ENCODE data around the gene FARS2. TPM values are rescaled to one million over a fixed set of nuclear protein-coding genes. Genes with fewer than 3 reads are reported as not detected.

FARS2 gene
- total and polyA plus RNA-seq, 9 of the 15 experiments (the other 6 are each of a cell fraction or from before 2014, with no cell fraction given) = 16.5 to 62.2 (median 27.0) TPM

DNA sequence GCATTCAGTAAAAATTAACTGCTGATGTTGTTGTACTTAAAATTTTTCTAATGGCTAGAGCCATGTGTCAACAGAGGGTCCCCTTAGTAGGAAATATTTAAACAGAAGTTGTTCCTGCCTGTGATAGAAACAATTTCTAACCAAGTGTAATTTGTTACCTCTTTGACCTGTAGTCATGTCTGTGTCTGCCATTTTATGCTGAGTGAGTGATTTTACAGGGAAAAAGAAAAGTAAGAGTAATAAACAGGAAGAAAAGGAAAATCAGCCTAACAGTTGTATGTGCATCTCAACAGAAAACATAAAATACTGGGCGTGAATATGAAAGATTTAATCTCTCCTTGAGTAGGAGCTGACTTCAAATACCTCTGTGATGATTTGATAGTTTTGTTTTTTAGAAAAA, 172.0 kb downstream of the FARS2 start:
- FAIRE-seq (no peak), DNase-seq (ENCODE audit: extremely low read depth in 1 of 4, low spot score in 3 of 4) (no peak), ATAC-seq (no peak)
- 40% methylated on average over 1 of the region's 1 CpG for WGBS (ENCODE audit: insufficient coverage, low coverage, missing lambda C conversion rate)
- no peak overlapping the region for H3K4me2 ChIP-seq (ENCODE audit: insufficient read depth, low read length)
- no peaks in the 10 kb centered on the region for H3K4me1 ChIP-seq (replicated peaks in 1 of 2; ENCODE audit: control insufficient read depth in 2 of 2, insufficient read depth in 2 of 2, low read length in 2 of 2)
- no peaks in the 10 kb centered on the region for H3K36me3 ChIP-seq (ENCODE audit: control insufficient read depth, insufficient read depth, low read length)
- ChIA-PET CTCF (ENCODE audit: low intra/inter-chr PET ratio) (no interaction called here), POLR2A (interaction anchor here (0.9 to 1.6 kb wide), 2 partner anchors 13 to 202 kb away, joined by 3 to 4 read pairs; no protein-coding TSS in a partner anchor)
- intact Hi-C loops (cut with micrococcal nuclease) (no loop called here), in situ Hi-C loops (cut with MboI) (no loop called here)
- TF ChIP-seq ZNF766 (CRISPR knock-in tag; conservative IDR thresholded peaks at IDR 0.05) (no peak), MAFF (IDR thresholded peaks at IDR 0.05; ENCODE audit: low read length) (peak; percentile 78), CBX8 (IDR thresholded peaks at IDR 0.05; ENCODE audit: borderline replicate concordance, extremely low read depth, low read depth, low read length, poor library complexity, severe bottlenecking) (no peak), ZNF316 (IDR thresholded peaks at IDR 0.05) (peak; percentile 92), C11orf30 (IDR thresholded peaks at IDR 0.05; ENCODE audit: low read depth) (peak; percentile 84), MAFG (tag; conservative IDR thresholded peaks at IDR 0.05) (peak; percentile 83), MAFK (IDR thresholded peaks at IDR 0.05; ENCODE audit: low read length) (peak; percentile 60)
- TF ChIP-seq, protein P1, sequence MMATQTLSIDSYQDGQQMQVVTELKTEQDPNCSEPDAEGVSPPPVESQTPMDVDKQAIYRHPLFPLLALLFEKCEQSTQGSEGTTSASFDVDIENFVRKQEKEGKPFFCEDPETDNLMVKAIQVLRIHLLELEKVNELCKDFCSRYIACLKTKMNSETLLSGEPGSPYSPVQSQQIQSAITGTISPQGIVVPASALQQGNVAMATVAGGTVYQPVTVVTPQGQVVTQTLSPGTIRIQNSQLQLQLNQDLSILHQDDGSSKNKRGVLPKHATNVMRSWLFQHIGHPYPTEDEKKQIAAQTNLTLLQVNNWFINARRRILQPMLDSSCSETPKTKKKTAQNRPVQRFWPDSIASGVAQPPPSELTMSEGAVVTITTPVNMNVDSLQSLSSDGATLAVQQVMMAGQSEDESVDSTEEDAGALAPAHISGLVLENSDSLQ (IDR thresholded peaks at IDR 0.05) = no peak
- H3K27me3 ChIP-seq (ENCODE audit: control insufficient read depth in 2 of 2, insufficient read depth in 2 of 2, low read length in 2 of 2) = no peaks in the 10 kb centered on the region
- H3K9ac ChIP-seq (ENCODE audit: insufficient read depth in 1 of 2, low read depth in 2 of 2, low read length in 2 of 2) = no peak overlapping the region
- H3K9me3 ChIP-seq (replicated peaks; ENCODE audit: control insufficient read depth, insufficient read depth, low read depth, low read length) = no peaks in the 10 kb centered on the region
- H3K9me1 ChIP-seq (ENCODE audit: control insufficient read depth, insufficient read depth, low read length) = no peaks in the 10 kb centered on the region
- no peak overlapping the region for H3K27ac ChIP-seq (ENCODE audit: extremely low read depth, low read depth, low read length)
- no peaks in the 10 kb centered on the region for H3K79me2 ChIP-seq (ENCODE audit: control insufficient read depth, insufficient read depth, low read length)
- no peak overlapping the region for H2AFZ ChIP-seq (ENCODE audit: low read depth, low read length)
- no peaks in the 10 kb centered on the region for H4K20me1 ChIP-seq (replicated peaks; ENCODE audit: control insufficient read depth, insufficient read depth, low read length)
- H3K4me3 ChIP-seq = no peak overlapping the region
- BruUV-seq (replicated peaks) = no TSS peak
